Ovary (tissue), 9 donors: ENCODE measurements around the gene CTBP2. TPM values are rescaled to one million over a fixed set of nuclear protein-coding genes. Genes with fewer than 3 reads are reported as not detected.

Source experiments
- DNase-seq, 5 donors: peaks; one replicate each; pipeline ENCODE4 v3.0.0-alpha.2; 2019 to 2020
- H3K27ac ChIP-seq, 2 donors: fragments of 200-600 bp; one replicate each; pipeline versions ENCODE4 v1.5.1 to v1.8.0; 2019 to 2022
- H3K27me3 ChIP-seq: fragments of 200-600 bp; one replicate; pipeline ENCODE4 v1.8.0; 2022
- H3K36me3 ChIP-seq: fragments of 200-600 bp; sonication (generic); one replicate; pipeline ENCODE4 v1.5.1; 2019
- H3K4me1 ChIP-seq: one replicate; pipeline ENCODE4 v1.8.1; 2013; ENCODE audit warnings: mild to moderate bottlenecking, moderate library complexity; ENCODE audit not compliant: insufficient read depth
- H3K4me3 ChIP-seq: fragments of 200-600 bp; sonication (generic); one replicate; pipeline ENCODE4 v1.5.1; 2017
- H3K9me3 ChIP-seq, 2 donors: fragments of 200-600 bp in 1 of 2; sonication (generic) in 1 of 2; one replicate each; pipeline versions ENCODE4 v1.5.1 to v1.8.1; 2013 to 2019; ENCODE audit warnings: mild to moderate bottlenecking in 1 of 2, moderate library complexity in 1 of 2
- CTCF ChIP-seq, 3 donors: fragments of 450-650 bp in 2 of 3; fragments of 200-600 bp in 1 of 3; IDR thresholded peaks; one replicate each; pipeline versions ENCODE4 v1.5.1 to v1.8.0; 2016 to 2022; ENCODE audit warnings: antibody characterized with exemption in 3 of 3, mild to moderate bottlenecking in 1 of 3
- EP300 ChIP-seq: sonication (generic); formaldehyde crosslinking; IDR thresholded peaks from one replicate; pipeline ENCODE4 v1.6.1; 2017; ENCODE audit warnings: antibody characterized with exemption
- POLR2A ChIP-seq: fragments of 450-650 bp; IDR thresholded peaks from one replicate; pipeline ENCODE4 v1.6.1; 2017; ENCODE audit warnings: antibody characterized with exemption, mild to moderate bottlenecking, moderate library complexity
- WGBS, 3 donors: extraction: QIAGEN DNeasy Blood & Tissue Kit in 1 of 3; methylation state at CpG; one replicate each; pipeline versions ENCODE4 v1.1.5 to v1.1.7; 2013 to 2017; 5-methylcytosine and 5-hydroxymethylcytosine counted together
- intact Hi-C, 4 donors: fragments of 100-400 bp; cut with DNase I; formaldehyde crosslinking; loops; one replicate each; pipeline versions ENCODE4 v1.11.0 to v1.15.1; 2022 to 2023
- polyA plus RNA-seq, 2 donors: library from polyadenylated mRNA; stranded (reverse); fragments of 200-250 nt in 1 of 2; fragments of 350-450 nt in 1 of 2; fragmentation: Illumina TruSeq in 1 of 2; extraction: RNeasy Lipid Tissue Mini Kit (QIAGEN cat#74804) in 1 of 2; gene quantifications; one replicate each; pipeline ENCODE4 v1.2.3, GENCODE V29; 2013 to 2014
- total RNA-seq, 7 donors: library from RNA; depleted of rRNA in 2 of 7; stranded (reverse); fragments of >200 nt in 2 of 7; fragmentation: NEBNext Ultra II Directional in 3 of 7; extraction: Animal tissue kit (Norgen Biotek cat#: 25700) in 3 of 7; gene quantifications; one replicate each; pipeline versions ENCODE4 v1.1.0 to v1.2.4, GENCODE V29; 2016 to 2023
- donor health status: DM: no; HTN: no; CAD: no; lungs with moderate emphysema.
- donor health status: DM: no; HTN: no; CAD: no.
- donor health status: Bipolar disorder and iron deficiency.
- donor health status: DM: yes; HTN: yes; CAD: no.
- donor health status: DM: no; HTN: no; CAD: no.
- donor health status: DM: yes; HTN: yes; CAD: no.

CTBP2 gene
- total and polyA plus RNA-seq, 9 donors: 25.3 to 107 (median 69.5) TPM

DNA sequence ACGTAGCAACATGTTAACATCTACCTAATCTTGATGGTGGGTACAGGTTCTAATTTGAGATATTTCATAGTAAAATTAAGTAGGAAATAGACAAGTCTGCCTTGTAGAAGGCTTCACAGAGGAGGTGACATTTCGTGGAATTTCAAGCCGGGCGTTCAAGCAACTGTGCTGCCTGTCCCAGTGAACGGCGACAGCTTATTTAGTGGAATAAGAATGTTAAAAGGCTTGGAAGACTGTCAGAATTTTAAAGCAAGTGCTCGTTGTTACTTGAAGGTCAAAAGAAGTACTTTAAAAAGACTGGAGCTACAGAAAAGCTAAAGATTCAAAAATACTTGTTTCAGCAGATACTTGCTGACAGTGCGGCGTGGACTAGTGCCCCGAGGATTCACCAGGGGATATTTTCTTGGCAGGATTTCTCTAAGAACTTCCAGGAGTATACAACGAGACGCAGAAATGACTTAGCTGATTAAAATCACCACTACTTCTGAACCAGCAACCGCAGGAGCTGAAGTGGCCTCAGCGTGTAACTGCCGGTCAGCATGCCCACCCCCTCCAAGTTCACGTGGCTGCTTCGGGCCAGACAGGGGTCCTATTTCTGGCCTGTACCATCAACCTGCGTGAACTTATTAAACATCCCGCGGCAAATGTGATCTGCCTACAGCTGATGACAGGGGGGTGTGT is 46.5 kb downstream of the CTBP2 start:
- no peaks in the 10 kb centered on the region for H3K27me3 ChIP-seq
- H3K27ac ChIP-seq: peak overlapping the region; percentile 38 to 44
- intact Hi-C loops: no loop called here
- no peak for TF ChIP-seq EP300
- TF ChIP-seq CTCF (IDR thresholded peaks at IDR 0.05): no peak
- no peak for TF ChIP-seq POLR2A
- 16% methylated on average over 20 of the region's 20 CpGs for WGBS, 3 donors
- H3K9me3 ChIP-seq: no peaks in the 10 kb centered on the region
- H3K4me3 ChIP-seq: no peak overlapping the region
- DNase-seq: peak in 2 of 5 donors; percentile 23 to 44
- no peaks in the 10 kb centered on the region for H3K36me3 ChIP-seq
- peaks cover 38% of the 10 kb centered on the region for H3K4me1 ChIP-seq

DNA sequence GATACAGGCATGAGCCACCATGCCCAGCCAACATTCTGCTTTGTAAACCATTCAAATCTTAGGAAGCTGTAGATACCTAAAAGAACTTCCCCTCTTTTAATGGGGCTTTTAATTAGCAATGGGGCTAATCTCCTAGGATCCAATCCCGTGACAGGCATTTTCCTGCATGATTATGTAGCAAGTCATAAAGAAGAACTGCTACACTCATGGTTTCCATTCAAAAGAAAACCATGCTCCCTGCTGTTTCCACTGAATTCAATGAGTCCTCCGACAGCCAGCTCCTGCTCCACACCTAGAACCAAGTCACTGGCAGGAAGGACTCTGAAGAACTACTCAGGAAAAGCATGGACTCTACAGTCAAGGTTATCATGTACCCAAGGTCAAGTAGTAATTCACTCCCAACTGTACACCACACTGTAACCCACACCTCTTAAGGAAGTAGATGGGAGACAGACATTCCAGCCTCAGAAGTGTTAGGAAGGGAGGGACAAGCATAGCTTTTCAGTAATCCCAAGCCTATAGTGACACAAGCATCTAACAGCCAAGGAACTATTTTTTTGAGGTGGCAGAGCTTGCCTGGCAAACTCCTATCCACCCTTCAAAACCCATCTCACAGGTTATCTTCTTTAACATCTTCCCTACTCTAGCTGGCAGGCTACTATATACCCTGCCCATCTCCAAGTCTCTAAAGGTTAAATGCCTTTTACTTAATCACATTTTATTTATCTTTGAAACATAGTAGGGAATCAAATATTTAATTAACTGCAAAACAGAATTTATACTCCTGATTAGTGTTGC is 47.5 kb downstream of the CTBP2 start:
- Histone ChIP-seq H3K27me3 (no peaks in the 10 kb centered on the region), H3K4me3 (no peak overlapping the region), H3K4me1 (peaks cover 31% of the 10 kb centered on the region), H3K27ac (no peak overlapping the region), H3K9me3 (no peaks in the 10 kb centered on the region), H3K36me3 (no peaks in the 10 kb centered on the region)
- no peak for DNase-seq
- no peak for TF ChIP-seq CTCF (IDR thresholded peaks at IDR 0.05)
- no peak for TF ChIP-seq POLR2A
- TF ChIP-seq EP300: no peak
- intact Hi-C loops: no loop called here
- WGBS, 3 donors: 87 to 92% (median 87%) methylated on average over 2 of the region's 2 CpGs

- H3K4me3 ChIP-seq: no peak overlapping the region
Measured at GRCh38 chr10:125111118-125111727, 49.1 kb downstream of the CTBP2 start.

More at GRCh38 chr10:125111118-125111727, 49.1 kb downstream of the CTBP2 start:
- H3K27ac ChIP-seq: no peak overlapping the region
- H3K9me3 ChIP-seq: no peaks in the 10 kb centered on the region
- H3K27me3 ChIP-seq: no peaks in the 10 kb centered on the region
- peaks cover 17% of the 10 kb centered on the region for H3K4me1 ChIP-seq
- TF ChIP-seq POLR2A (no peak), CTCF (IDR thresholded peaks at IDR 0.05) (no peak), EP300 (no peak)
- WGBS, 3 donors: 70 to 75% (median 73%) methylated on average over 5 of the region's 5 CpGs
- no peaks in the 10 kb centered on the region for H3K36me3 ChIP-seq
- DNase-seq: no peak
- intact Hi-C loops: no loop called here
